ENCODE data around the gene CAMSAP2.

CAMSAP2 gene, protein sequence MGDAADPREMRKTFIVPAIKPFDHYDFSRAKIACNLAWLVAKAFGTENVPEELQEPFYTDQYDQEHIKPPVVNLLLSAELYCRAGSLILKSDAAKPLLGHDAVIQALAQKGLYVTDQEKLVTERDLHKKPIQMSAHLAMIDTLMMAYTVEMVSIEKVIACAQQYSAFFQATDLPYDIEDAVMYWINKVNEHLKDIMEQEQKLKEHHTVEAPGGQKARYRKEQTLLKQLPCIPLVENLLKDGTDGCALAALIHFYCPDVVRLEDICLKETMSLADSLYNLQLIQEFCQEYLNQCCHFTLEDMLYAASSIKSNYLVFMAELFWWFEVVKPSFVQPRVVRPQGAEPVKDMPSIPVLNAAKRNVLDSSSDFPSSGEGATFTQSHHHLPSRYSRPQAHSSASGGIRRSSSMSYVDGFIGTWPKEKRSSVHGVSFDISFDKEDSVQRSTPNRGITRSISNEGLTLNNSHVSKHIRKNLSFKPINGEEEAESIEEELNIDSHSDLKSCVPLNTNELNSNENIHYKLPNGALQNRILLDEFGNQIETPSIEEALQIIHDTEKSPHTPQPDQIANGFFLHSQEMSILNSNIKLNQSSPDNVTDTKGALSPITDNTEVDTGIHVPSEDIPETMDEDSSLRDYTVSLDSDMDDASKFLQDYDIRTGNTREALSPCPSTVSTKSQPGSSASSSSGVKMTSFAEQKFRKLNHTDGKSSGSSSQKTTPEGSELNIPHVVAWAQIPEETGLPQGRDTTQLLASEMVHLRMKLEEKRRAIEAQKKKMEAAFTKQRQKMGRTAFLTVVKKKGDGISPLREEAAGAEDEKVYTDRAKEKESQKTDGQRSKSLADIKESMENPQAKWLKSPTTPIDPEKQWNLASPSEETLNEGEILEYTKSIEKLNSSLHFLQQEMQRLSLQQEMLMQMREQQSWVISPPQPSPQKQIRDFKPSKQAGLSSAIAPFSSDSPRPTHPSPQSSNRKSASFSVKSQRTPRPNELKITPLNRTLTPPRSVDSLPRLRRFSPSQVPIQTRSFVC (N-terminal part only)

DNA sequence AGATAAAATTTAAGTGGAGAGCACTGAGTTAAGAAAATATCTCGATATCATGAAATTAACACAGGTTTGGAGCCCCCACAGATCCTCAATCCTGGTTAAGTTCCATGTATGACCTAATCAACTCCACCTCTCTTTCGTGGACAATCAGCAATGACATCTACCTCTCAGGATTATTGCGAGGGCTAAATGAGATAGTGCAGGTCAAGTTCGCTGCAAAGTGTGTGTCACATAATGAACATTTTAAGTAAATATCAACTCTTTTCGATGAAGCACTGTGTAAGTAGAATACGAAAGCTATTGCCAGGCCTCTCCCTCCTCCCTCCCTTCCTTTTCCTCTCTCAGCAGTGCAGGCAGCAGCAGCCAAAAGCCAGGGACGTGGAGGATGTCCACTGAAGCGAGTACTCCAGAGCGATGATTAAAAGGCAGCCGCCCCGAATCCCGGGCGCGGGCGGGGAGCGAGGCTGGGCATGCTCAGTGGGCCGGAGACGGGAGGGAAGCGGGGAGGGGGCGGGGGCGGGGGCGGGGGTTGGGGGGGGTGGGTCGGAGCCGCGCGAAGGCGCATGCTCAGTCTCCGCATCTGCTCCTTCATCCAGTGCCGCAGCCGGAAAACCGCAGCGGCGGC lies at the start of gene CAMSAP2:
CAMSAP2 (plus strand) TSS at position 567 of the 622 bp plus-strand sequence. CDS start 935 bp downstream, outside the sequence.
- peak; percentile 93 for DNase-seq

DNA sequence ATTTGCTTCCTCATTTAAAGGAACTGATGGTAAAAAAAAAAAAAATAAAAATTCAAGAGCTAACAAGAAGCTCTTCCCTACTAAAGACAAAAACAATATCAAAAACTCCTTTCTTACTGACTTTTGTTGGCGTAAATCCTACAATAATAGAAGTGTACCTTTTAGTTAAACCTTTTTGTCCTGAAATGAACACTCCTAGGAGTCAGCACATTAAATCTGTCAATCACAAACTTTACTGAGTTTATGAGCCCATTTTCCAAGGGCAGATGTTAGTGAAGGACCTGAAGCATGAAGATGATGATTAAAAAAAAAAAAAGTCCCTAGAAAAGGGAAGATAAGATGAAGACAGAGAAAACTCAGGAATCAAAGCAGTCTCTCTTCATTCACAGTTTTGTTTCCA lies 46.4 kb upstream of the CAMSAP2 start:
- no peak for DNase-seq

DNA sequence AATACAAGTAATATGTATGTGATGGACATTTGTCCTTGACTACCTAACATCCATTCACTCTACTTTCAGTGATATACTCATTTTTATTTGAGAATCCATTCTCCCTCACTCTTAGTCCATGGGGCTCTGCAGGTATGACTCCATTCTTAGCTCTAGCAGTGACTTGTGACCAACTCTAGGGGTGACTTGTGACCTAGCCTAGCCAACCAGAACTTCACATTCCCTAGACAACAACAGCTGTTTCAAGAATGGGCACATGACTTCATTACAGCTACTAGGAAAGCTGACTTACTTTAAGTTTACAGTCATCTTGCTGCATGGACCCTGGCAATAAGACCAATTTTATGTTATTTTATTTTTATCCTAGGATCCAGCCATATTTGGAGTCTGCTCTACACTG lies 45.4 kb upstream of the CAMSAP2 start:
- DNase-seq, result no peak

DNA sequence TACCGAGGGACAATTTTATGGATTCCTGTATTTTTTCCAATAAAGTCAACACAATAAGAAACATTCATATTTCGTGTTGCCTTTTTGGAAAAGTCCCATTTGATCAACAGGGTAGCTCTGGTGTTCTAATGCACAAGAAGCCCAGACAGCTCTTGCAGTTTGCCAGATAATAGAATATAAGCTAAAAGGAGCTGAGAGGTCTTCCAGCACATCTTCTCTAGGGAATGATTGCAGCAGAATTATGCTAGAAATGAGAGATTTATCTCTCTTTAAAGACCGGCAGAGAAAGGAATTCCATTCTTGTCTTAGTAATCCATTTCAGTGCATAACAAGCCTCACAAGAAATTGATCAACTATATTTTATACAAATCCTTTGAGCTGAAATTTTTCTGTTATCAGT lies 44.0 kb upstream of the CAMSAP2 start:
- no peak for DNase-seq

DNA sequence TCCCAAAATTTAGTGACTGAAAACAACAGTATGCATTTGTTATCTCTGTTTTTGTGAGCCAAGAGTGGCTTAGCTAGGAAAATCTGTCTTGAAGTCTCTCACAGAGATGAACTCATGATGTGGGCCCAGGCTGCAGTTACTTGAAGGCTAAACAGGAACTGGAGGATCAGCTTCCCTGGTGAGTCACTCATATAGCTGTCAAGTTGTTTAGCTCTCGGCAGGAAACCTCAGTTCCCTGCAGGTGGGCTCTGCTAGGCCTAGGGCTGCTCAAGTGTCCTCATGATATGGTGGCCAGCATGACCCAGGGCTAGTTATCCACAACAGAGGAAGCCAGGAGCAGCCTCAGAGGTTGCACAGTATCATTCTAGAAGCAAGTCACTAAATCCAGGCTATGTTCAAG lies 38.8 kb upstream of the CAMSAP2 start:
- DNase-seq, result peak; percentile 59

DNA sequence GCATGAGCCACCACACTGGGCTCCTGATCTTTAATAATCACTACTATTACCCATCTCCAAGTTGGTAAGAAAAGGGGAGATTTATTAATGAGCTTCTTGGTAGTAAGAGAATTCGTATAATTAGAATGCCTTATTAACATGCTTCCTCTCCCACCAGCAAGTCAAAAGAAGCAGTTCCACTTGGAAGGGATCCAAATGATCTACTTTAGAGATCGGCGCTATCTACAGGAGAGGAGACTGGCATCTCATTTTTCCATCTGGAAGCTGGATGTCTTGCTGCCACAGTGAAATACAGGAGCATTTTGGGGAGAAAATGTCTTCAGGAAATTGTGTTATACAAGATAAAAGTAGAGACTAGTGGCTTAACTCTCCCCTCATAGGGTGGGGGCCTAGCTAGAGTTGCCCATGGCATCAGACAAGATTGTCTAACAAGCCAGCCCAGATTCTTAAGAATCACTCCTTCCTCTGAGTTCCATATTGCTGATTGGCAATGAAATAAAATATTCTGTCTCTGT lies 33.6 kb upstream of the CAMSAP2 start:
- DNase-seq, result no peak

DNA sequence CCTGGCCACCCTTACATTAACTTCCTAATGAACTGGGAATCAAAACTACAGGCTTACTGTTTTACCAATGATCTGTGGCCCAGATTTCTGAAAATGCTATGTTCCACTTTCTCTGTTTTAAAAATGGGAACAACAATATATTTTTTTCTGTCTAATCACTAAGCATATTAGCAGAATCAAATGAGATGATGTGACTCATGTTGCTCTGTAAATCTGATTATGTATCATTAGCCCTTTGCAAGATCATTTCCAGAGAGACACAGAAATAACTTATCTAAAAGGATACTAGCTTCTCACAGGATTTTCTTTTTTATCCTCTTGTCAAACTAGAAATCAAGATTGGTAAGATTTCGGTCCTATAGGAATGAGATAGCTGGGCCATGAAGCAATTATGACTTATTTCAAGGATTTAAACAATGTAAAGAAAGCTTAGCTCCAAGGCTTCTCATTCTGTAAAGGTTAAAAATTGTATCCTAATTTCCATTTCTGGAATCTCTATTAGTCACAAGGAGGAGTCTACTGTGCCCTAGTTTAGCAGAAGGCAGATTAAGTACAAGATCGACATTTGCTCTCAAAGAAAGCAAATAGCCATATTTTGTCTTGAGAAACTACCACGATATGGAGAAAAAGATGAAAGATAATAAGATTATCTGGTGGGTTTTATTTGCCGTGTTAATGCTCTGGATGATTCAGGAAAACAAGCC lies 32.4 kb upstream of the CAMSAP2 start:
- DNase-seq, result no peak

DNA sequence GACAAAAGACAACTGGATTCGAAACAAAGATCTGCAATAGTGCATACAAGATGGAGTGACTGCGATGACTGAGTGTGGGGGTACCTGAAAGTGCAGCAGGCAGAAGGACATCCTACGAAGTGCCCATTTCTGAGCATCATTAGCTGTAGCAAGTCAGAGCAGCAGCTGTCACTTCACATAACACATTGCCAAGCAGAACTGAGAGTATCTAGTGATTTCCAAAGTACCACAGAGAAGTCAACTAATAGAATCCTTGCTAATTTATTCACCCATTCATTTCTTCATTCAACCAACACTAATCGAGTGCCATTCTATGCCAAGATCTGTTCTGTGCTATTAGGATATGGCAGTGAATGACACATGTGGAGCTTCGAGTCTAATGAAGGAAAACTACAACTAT lies 31.6 kb upstream of the CAMSAP2 start:
- DNase-seq, result no peak

DNA sequence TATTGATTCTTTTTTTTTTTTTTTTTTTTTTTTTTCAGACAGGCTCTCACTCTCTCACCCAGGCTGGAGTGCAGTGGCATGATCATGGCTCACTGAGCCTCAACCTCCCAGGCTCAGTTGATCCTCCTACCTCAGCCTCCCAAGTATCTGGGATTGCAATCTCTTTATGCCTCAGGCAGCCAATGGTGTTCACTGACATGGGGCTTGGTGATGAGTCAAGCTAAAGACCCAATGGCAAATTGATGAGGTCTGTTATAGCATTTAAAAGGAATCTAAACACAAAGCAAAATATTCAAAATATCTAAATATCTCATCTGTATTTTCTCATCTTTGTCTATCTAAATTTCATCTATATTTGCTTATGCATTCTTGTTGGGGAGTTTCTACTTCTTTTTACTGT lies 30.5 kb upstream of the CAMSAP2 start:
- DNase-seq, result peak; percentile 10

DNA sequence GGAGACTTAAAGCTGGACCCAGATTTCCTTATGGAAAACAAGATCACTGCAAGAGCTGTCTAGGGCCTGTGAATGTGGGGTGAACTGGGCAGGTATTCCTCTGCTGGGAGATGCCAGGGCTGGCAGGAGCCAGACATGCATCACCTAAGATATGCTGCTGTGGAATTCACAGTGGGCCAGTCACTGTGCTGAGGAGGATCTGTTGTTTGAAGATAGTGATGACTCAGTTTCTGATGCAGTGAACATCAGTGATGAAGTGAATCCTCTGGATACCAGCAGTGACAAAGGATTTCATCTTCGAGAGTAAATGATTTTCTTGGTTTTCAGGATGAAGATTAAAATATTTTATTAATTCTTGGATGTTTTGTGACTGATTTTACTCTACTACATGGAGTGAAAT lies 29.9 kb upstream of the CAMSAP2 start:
- peak; percentile 44 for DNase-seq

DNA sequence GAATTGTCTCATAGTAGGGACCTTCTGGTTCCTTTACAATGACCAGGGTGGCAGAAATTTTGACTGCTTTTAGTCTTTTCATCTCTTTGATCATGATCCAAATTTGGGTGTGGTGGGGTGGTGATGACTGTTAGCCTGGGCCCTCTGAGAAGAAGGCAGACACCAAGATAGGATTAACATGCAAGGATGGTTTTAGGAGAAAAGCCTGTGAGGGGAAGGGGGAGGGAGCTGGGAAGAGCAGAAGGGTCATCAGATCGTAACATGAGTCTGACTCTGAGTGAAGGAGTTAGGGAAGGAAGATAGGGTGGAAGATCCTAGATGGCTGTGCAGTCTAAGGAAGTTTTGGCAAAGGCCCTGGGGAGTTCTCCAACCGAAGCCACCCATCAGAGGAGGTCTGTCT lies 28.5 kb upstream of the CAMSAP2 start:
- no peak for DNase-seq

DNA sequence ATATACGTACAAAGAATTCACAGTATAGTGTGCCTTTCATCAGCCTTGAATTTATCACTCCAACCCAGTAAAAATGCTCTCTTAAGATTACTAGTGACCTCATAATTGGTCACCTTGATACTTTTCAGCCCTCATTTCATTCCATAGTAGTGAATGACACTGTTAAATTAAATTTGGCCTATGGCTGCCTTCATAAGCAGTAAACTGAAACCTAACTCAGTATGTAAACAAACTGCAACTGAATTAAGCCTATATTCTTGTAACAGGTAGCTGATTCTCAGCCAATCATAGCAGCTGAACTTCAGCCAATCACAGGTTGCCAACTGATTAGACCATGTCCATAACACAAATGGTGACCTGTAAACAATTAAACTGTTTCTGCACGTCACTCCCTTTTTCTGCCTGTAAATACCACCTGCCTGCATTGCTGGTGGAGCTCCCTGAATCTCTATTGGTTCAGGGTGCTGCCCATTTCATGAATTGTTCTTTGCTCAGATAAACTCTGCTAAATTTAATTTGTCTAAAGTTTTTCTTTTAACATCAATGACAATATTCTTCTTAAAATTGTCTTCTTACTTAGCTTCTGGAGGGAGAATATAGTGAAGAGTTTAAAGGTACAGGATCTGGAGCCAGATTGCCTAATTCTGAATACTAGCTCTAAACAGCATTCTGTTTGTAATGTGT lies 24.0 kb upstream of the CAMSAP2 start:
- DNase-seq, result no peak

DNA sequence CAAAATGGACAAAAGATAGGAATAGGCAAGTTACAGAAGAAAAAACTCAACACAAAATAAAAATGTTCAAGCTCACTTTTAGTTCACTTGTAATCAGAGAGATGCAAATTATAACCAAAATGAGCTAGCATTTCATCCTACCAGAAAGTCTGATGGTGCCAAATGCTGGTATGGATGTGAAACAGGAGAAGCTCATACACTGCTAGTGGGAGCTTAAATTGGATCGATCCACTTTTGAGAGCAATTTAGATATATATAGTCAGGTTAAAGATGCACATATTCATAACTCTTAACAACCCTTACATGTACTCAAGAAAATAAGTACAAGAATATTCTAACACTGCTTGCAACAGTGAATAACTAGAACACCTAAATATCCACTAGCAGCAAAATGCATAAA lies 18.5 kb upstream of the CAMSAP2 start:
- DNase-seq, result no peak

DNA sequence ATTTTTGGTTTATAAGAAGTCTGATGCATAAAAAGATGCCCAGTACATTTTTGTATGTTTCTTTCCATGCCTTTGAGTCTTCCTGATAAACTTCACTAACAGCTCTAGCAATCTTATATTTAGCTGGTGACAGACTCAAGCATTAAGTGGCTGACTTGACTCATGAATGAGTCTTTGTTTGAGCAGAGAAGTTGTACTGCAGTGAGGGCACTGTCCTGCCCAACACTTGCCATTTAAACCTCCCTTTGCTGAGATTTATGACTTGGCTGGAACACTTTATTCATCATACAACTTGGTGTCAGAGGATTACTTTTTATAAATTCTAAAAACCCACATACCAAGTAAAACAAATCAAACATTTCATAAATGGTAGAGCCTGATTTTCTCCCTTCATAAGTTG lies 14.6 kb upstream of the CAMSAP2 start:
- DNase-seq, result no peak

DNA sequence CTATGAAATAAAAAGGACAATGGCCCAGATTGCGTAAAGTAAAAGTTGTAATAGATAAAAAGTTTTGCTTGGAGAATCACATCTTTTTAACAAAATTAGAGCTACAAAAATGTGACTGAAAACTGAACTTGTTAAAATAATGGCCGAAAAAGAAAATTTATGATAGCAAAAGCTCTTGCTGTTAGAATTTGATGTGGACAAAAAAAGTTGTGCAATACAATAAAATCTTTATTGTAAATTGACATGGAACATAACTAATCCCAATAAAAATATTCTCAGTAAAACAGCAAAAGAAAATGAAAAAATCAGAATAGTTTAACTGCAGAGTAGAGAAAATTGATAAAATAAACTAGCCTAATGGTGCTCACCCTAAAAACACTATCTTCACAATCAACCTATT lies 11.4 kb upstream of the CAMSAP2 start:
- DNase-seq, result no peak

DNA sequence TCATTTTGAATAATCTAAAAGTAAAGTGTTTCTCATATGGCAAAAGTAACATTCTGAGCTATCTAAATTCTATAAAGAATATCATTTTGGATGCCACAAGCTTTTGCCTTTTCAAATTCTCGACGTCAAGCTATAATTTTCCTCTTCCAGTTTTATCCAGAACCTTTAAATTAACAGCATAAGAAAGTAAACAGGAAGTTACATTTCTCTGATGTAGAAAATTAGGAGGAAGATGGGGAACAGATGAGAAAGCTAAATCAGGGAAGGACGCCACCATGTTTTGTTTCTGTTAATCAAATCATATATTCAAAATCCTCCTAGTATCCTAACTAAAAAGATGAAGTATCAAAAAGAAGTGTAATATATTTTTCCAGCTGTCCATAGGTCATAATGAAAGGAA lies 8.8 kb upstream of the CAMSAP2 start:
- DNase-seq, result no peak

DNA sequence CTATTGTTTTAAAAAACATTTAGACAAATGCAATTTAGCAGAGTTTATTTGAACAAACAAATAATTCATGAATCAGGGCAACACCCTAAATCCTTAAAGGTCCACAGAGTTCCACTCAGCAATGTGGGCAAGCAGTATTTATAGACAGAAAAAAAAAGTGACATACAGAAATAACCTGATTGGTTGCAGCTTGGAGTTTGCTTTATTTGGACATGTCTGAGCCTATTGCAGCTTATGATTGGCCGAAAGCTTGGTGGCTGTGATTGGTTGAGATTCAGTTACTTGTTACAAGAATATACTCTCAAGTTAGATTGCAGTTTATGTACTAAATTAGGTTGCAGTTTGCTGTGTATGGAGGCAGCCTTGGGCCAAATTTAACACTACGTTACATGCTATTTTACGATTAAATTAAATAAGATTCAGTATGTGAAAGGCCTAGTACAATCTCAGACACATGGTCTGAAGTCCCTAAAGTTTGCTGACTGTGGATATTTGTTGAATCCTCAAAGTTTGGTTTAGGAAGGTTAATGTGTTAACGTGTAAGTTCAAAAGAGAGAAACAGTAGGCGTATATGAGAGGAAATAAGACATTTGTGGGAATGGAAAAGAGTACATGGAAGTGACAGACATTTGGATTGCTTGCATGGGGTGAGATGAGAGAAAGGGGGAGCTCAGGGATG lies 6.9 kb upstream of the CAMSAP2 start:
- DNase-seq, result no peak

DNA sequence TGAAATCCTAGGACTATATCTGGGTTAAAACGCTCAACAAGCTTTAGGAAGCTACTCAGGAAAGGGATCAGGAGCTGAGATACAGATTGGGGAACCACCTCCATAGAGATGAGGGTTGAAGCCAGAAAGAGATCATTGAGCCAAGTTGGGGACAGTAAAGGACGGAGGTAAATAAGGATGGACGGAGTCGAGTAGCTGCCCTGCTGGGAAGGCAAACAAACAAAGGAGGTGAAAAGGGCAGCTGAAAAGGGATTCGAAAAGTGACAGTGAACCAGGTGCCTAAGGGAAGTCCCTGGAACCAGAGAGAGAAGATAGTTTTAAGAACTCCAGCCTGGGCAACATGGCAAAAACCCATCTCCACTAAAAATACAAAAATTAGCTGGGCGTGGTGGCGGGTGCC lies 6.3 kb upstream of the CAMSAP2 start:
- no peak for DNase-seq

DNA sequence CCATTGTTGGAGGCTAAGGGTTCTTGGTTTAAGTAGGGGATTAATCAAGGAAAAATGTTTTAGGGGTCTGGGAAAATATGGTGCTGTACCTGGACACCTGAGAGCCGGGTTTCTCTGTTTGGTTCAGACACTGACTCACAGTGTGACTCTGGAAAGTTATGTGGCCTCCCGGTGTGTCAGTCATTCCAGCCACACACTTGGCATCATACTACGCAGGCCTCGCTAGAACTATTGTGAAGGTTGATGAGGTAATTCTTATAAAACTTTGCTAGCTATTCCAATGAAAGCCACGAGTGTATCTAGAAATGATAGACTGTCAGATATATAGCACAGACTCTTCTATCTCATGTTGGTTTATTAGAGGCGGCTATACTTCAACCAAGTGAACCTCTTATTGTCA lies 4.8 kb upstream of the CAMSAP2 start:
- DNase-seq, result no peak

DNA sequence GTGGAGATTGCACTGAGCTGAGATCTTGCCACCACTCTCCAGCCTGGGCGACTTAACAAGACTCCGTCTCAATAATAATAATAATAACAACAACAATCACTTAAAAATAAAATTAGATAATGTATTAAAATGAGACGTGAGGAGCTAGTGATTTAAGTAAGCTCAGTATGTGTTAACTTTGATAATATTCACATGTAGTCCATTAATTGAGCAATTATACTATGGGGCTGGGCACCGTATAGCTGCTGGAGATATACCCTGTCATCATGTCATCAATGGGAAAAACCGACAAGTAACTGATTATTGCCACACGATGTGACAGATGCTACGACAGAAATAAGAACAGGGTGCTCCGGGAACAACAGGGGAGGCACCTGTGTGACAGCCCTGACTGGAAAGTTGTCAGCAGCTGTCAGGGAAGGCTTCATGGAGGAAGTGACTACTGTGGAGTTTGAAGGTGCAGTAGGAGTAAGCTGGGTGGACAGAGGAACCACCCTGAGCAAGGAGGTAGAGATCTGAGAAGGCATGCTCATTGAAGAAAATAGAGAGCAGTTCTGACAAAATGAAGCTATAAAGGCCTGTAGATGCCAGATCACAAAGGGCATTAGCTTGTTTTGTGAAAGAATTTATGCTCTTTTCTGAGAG lies 924 bp upstream of the CAMSAP2 start:
- no peak for DNase-seq

All from EL (cell line).